ENCODE results near the gene CD22. TPM values are rescaled to one million over a fixed set of nuclear protein-coding genes. Genes with fewer than 3 reads are reported as not detected.

Gene CD22
- total and polyA plus RNA-seq, 2 of the 13 experiments (the other 11 are each of a cell fraction or from before 2014, with no cell fraction given) = 0.71 to 1.7 TPM

GRCh38 chr19:35351411-35352176 lies 22.6 kb downstream of the CD22 start:
- FAIRE-seq (no peak), DNase-seq (ENCODE audit: low spot score) (no peak), ATAC-seq (no peak)
- Histone ChIP-seq H3K79me2 (ENCODE audit: insufficient read depth, low read length) (no peaks in the 10 kb centered on the region), H3K4me1 (ENCODE audit: insufficient read depth, low read length) (peaks cover 66% of the 10 kb centered on the region), H3K9ac (ENCODE audit: insufficient read depth, low read depth, low read length) (no peak overlapping the region), H3K4me3 (replicated peaks in 1 of 3; ENCODE audit: insufficient read depth in 1 of 3, low read depth in 2 of 3, low read length in 3 of 3) (no peak overlapping the region), H3K36me3 (replicated peaks in 1 of 2; ENCODE audit: control insufficient read depth in 1 of 2, insufficient read depth in 2 of 2, low read length in 2 of 2) (no peaks in the 10 kb centered on the region), H3K9me3 (ENCODE audit: low read length) (no peaks in the 10 kb centered on the region), H3K27me3 (ENCODE audit: control insufficient read depth in 1 of 2, insufficient read depth in 2 of 2, low read length in 2 of 2) (0 out of 5 replicates have a peak, but pooled peaks cover 0 to 1% of the 10 kb centered on the region in 2 experiments), H2AFZ (ENCODE audit: low read length) (no peak overlapping the region), H3K27ac (ENCODE audit: extremely low read length, insufficient read depth, low read length) (no peak overlapping the region), H4K20me1 (ENCODE audit: insufficient read depth, low read length) (no peaks in the 10 kb centered on the region), H3K4me2 (ENCODE audit: low read depth, low read length) (no peak overlapping the region)
- ChIA-PET POLR2A (no interaction called here), CTCF (ENCODE audit: low intra/inter-chr PET ratio, low total read pairs) (interaction anchor here (1.6 to 2.7 kb wide), 2 partner anchors 117 to 144 kb away, joined by 30 to 41 read pairs; no protein-coding TSS in a partner anchor)
- TF ChIP-seq TEAD2 (CRISPR knock-in tag; IDR thresholded peaks at IDR 0.05) = no peak
- no peak for TF ChIP-seq ZGPAT (CRISPR knock-in tag; IDR thresholded peaks at IDR 0.05)
- TF ChIP-seq DPF2 (CRISPR knock-in tag; IDR thresholded peaks at IDR 0.05; ENCODE audit: borderline replicate concordance, low read depth) = no peak
- TF ChIP-seq ZNF777 (CRISPR knock-in tag; IDR thresholded peaks at IDR 0.05) = no peak
- TF ChIP-seq TP53 (CRISPR knock-in tag; conservative IDR thresholded peaks at IDR 0.05) = no peak
- TF ChIP-seq ZNF883 (CRISPR knock-in tag; IDR thresholded peaks at IDR 0.05; ENCODE audit: not compliant biosample characterization) = peak; percentile 4
- 84% methylated on average over 39 of the region's 47 CpGs for WGBS (ENCODE audit: low lambda C conversion rate)
- BruUV-seq (replicated peaks) = no TSS peak
- in situ Hi-C loops (cut with HindIII; ENCODE audit: extremely low pct_ligation_motif_present, low pct_unique_long_range_greater_than_20kb) (loop anchor here (5.0 kb wide), 1 partner anchor 116 kb away; no protein-coding TSS in a partner anchor), intact Hi-C loops (cut with micrococcal nuclease; ENCODE audit: unreplicated experiment) (loop anchor here (1.0 to 5.0 kb wide), 3 partner anchors 46 to 144 kb away; no protein-coding TSS in a partner anchor)

All from HepG2 (cell line).